ENCODE data around the gene POU5F2.

The POU5F2 gene, protein sequence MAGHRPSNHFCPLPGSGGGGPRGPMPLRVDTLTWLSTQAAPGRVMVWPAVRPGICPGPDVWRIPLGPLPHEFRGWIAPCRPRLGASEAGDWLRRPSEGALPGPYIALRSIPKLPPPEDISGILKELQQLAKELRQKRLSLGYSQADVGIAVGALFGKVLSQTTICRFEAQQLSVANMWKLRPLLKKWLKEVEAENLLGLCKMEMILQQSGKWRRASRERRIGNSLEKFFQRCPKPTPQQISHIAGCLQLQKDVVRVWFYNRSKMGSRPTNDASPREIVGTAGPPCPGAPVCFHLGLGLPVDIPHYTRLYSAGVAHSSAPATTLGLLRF
- 4.0 to 6.9 (median 5.2) reads per million in 4 experiments for total RNA-seq

DNA sequence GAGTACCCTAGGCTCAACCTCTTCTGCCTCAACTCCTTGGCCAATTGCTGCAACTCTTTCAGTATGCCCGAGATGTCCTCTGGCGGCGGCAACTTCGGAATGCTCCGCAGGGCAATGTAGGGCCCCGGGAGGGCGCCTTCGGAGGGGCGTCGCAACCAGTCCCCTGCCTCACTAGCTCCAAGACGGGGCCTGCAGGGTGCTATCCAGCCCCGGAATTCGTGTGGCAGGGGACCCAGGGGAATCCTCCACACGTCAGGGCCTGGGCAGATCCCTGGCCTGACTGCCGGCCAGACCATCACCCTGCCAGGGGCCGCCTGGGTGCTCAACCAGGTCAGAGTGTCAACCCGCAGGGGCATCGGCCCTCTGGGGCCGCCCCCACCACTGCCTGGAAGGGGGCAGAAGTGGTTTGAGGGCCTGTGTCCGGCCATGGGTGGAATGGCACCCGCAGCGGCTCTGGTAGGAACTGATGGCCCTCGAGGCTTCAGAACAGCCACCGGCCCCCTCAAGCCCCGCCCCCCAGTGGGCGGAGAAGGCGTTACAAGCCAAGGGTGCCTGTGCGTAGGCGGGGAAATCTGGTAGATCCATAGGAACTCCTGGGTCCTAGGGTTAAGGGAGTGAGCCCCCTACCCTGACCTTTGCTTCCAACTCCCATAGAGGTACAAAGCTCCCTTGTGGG, at the start of gene POU5F2:
TSS of gene POU5F2 (minus strand) at position 465 of the 676 bp plus-strand sequence. CDS start at position 428, 37 bp downstream.
- DNase-seq: no peak

DNA sequence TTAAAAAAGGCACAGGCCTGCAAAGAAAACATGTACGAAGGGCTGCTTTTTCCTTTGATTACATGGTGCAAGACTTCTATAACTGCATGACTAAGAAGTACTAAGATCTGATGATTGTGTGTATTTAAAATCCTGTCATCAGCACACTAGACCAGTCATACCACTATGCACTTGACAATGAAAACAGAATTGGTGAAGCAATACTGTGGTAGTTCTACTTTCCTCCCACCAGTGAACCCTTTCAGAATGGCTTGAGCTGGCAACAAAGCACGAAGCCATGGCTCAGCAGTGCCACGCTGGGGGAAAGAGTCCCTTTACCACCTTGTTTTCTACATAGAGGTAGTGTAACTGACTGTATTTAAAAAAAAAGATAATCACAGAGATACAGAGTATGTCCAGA, 49.0 kb upstream of the POU5F2 start:
- no peak for DNase-seq

DNA sequence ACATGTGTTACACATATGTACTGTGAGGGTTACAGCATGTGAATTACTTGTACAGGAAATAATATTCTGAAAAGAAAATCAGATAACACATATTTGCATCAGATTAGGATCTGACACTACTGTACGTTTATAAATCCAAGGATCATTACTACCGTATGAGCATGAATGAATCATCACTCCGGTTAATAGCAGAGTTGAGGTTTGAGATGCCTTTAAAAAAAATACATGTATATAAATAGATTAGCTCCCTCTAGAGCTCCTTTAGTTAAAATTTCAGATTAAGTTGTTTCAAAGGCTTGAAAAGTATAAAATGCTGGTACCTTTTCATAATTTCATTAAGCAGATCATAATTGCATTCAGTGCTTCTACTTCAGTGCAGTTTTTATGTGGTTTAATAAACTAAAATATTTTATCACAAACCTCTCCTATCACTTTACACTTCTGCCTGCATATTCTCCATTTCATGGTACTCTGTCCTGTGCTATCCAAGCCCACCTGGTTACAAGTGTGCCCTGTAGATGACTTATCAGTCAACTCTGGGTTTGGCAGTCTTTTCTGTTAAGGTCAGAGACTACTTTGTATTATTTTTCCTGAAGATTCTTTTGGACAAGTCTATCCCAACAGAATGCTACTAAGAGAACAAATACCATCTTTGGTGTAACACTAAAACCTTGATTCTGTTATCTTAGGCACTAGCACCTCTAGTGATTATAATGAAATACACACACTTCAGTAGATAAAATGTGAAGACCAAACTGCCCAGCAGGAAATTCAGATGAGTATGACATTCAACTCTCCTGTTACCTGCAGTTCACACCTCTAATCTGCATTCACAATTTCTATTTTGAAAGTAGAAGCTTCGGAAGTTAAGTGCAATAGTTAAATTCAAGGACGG, 48.0 kb upstream of the POU5F2 start:
- no peak for DNase-seq

DNA sequence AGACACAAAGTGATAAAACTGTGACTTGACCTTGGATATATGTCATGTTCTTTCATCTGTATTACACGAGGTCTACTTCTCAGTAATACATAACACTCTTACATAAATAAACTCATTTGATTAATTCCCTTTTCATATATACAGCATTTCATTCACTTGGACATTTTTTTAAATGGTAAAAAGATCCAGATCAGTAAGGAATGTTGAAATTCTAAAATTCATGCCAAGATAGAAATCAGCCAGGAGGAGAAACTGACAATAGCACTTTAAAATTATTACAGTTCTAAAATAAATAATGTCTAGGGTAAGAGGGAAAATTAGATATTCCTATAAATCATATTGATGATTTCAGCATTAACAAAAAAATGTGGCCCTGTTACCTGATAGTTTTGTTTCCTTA, 46.2 kb upstream of the POU5F2 start:
- no peak for DNase-seq

DNA sequence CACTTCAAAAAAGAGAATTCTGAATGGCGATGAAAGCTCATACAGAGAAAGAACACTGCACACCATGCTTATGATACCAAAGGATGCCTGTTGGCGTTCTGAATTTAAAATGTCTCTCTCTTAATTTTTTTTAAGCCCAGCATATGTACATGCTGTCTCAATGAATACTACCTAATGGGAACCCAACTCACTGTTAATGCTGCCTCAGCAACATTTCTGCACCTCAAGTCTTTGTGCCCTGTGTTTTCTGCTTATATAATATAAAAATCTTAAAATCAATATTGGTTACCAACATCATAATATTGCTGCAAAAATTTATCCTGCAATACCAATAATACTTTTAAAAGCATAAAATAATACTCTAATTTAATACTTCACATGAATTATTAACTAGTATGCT, 44.1 kb upstream of the POU5F2 start:
- no peak for DNase-seq

DNA sequence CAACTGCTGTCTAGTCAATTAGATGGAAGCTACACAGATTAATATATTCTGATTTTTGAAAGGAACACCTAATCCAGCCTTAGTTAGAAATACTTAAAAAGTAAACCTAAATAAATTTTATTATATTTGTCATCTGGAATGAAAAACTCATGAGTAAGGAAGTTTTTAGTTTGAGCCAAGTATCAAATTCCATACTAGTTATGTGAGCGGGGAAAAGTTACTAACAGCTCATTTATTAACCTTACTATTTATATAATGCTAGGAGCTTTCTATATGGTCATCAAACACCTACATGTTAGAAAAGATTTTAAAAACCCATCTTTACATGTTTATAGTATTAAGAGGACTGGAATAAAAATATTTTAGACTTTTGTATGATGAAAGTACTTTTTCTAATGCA, 41.6 kb upstream of the POU5F2 start:
- DNase-seq: no peak

DNA sequence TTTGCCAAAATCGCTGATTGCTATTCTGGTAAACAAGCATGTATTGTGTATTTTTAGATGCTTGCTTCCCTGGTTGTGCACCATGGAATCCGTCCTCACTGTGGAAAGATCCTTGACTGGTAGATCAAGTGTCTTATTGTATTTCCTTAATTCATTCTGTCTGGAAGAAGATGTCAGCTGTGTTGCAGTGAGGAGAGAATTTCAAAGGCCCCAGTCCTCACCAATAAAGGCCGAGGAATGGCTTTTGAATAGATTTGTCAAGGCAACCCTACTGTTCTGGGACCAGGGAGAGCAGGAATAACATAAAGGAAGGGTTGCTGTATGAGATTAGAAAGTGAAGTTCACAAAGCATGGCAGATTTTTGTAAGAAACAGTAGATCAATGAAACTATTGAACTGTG, 36.2 kb upstream of the POU5F2 start:
- no peak for DNase-seq

DNA sequence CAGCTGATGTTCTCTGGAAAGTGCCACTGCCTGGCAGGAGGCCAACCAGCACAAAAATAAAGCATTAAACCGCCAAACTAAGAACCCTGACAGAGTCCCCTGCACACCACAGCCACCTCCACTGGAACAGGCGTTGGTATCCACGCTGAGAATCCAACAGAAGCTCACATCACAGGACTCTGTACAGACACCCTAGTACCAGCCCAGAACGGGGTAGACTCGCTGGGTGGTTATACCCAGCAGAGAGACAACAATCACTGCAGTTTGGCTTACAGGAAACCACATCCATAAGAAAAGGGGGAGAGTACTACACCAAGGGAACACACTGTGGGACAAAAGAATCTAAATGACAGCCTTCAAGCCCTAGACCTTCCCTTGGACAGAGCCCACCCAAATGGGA, 15.0 kb upstream of the POU5F2 start:
- DNase-seq: no peak

DNA sequence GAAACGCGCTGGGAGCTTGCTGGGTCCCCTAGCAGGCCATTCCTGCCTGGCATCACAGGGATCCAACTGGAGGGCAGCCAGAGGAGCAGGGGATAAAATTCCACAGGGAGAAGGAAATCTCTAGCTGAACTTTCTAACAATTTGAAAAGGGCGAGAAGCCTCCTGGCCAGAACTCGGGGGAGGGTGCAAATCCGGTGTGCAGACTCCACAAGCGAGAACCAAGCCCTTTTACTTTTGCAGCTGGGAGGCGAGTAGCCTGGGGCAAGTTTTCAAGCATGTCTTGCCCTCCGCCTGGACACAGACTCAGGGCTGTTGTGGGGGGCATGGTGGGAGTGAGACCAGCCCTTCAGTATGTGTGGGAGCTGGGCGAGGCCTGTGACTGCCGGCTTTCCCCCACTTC, 14.3 kb upstream of the POU5F2 start:
- DNase-seq: no peak

DNA sequence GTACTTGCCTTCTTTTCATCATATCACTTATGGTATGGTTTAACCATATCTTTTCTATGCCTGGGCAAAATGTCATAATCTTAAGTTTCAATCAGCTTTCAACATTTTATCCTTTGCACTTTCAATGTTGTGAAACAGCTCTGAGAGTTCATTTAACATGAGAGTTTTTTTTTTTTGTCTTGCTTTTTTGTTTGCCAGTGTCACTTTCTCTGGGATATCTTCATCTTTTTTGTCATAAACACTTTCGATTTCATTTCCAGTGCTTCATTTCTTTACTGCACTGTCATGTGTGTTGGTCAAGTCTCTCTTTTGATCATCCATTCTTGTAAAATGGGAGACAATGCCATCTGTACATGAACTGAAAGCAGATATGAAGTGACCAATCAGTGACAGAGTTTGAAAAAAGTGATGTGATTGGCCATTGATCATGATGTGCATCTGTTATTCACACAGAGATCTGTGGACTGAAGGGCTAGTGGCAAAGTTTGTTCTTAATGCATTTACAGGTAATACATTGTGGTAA, 7.5 kb upstream of the POU5F2 start:
- no peak for DNase-seq

DNA sequence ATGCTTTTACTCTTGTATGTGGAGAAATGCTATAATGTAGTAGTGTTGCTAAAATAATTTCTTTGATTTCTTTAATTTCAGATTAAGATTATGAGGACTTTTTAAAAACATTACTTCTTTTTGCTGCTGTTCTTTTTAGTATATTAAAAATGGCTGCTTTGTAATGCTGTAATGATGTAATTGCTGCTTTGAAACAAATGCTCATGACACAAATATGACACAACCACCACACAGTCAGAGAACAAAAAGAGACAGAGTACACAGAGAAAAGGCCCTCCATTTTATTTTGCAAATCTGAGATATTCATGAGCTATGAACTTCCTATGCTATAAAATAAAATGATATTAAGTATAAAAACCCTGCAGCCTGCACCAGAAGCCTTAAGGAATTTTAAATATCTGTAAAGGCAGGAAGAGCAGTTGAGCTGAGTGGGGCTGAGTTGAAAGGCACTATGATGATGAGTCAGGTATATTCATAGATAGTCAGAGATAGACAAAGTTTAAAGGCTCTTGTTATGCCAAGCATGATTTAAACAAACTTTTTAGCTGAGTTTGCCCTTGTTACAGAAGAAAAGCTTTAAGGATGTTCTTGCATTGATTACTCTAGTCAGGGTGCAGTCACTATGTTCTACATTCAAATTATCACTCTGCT, 5.1 kb upstream of the POU5F2 start:
- no peak for DNase-seq

DNA sequence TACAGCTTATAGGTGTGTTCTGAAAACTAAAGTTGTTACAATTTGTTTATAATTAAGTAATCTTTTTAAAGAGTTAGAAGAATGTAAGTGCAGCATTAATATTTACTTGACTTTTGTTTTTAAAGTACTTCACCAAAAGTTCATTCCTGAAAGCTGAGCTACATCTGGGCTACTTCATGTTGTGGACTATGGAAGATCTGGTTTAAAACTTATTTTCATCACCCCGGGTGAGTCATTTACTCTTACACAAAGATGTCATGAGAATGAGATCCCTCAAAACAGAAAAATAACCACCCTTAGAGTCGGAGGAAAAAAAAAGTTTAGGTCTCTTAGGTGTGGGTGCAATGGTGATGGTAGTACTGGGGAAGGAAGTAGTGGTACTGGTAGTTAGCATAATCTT, 5.1 kb downstream of the POU5F2 start:
- DNase-seq: no peak

DNA sequence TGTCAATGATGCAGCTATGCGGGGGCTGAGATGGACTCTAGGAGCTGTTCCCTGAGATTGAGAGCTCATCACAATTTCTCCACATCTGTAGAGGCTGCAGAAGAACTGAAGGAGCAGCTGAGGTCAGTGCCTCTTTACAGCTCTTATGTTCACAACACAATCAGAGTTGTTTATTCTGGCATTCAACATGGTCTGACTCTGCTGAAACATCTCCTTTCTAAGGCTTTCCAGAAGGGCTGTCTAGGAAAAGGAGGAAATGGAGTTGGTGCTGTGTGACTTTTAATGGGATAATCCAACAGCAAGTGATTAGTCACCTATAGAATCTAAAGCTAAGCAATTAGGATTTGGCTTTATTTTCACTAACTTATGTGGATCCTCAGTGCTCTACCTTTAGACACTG, 6.0 kb downstream of the POU5F2 start:
- no peak for DNase-seq

DNA sequence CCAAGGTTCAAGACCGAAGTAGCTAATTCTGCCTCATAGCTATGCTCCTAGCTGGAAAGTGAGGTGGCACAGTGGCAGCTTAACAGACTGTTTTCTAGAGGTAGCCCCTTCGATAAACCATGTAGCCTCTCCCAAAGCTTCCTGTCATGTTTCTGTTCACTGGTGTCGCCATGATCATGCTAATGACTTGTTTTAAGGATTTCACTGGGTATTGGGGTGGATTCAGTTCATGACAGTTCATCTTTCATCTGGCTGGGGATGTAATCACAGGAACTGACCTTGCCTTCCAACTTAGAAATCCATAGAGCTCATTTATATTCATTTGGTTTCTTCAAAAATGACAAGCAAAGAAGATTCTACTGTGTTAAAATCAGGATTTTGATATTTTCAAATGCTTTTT, 9.4 kb downstream of the POU5F2 start:
- DNase-seq: no peak

DNA sequence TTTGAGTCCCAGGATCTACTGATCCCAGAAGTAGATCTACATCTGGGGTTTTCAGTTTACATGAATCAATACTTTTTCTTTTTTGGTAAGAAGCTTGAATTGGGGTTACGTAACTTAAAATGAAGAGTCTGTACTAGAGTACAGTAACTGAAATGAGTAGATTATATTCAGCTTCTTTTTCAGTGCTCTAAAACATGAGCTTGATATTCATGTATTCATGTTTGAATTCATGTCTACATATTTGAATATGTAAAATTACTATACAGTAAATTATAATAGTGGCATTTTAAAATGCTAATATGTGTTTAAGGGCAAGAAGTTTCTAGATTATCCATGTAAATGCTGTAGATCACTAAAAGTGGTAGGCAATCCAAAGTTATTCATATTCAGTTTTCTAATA, 14.8 kb downstream of the POU5F2 start:
- no peak for DNase-seq

DNA sequence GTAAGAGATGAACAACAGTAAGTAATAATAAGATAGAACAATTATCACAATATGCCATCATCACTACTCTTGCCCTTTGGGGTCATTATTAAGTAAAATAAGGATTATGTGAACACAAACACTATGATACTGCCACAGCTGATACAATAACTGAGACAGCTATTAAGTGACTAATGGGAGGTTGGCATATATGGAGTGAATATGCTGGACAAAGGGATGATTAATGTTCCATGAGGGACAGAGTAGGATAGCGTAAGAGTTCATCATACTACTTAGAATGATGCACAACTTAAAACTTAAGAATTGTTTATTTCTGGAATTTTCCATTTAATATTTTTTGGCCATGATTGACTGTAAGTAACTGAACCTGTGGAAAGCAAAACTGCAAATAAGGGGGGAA, 16.6 kb downstream of the POU5F2 start:
- no peak for DNase-seq

DNA sequence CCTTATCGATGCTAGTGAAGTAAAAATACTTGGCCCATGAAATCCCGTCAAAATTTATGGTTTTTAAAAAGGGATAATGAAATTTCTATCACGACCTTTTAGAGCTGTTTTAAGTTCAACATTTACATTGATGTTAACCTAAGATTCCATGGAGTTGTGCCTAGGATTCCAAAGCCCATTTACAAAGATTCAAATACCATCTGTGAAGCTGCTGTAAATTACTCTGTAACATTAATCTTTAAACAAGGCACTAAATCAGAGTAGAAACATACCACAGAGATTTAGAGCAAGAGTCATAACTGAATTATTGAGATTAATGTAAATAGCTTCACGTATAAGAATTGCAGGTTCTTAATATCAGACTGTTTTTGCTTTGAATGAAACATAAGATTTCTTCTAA, 17.7 kb downstream of the POU5F2 start:
- no peak for DNase-seq

DNA sequence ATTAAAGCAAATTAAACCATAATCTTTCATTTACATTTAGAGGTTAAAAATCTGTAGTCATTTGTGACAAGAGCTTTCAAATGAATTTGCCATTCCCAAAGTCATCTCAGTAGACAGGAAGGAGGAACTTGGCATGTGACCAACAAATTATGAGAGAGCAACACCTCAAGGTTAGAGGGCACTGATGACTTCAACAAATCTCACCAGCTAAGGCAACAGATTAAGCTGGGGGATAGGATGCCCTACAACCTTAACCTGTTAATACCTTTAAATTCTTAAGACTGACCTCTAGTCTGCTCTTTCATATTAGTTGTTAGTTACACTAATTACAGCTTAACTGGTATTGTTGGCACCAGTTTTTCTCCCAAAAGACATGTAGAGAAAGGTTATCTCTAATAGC, 18.4 kb downstream of the POU5F2 start:
- no peak for DNase-seq

DNA sequence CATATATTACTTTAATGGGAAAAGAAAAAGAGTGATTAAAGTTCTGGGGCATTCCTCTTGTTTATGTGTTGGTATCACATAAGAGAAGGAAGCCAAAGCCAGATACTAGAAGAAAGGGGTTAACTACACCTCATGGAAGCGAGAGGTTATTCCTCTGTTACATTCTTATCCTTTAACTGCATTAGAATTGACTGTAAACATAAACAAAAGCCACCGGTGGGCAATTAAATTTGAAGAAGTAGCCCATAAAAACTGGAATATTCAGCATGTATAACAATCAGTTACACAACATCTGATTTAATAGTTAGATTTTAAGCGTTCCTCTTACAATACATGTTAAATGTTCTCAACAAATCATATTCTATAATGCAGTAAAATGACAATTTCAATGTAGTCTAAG, 18.8 kb downstream of the POU5F2 start:
- DNase-seq: no peak

DNA sequence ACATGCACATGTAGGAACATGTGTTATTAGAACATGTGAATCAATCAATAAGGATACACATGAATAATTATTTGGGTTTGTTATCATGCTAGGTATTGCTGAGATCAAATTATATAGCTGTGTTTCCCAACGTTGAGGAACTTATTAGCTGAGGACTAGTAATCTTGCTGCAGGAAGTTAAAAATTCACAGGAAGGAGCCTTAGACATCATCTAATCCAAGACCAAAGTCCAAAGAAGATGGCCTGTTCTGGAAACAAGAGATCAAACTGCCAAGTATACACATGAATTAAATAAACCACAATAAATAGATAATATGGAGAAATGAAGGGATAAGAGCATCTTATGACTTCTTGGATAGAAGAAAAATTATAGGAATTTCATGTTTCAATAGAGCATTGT, 19.9 kb downstream of the POU5F2 start:
- DNase-seq: no peak

DNA sequence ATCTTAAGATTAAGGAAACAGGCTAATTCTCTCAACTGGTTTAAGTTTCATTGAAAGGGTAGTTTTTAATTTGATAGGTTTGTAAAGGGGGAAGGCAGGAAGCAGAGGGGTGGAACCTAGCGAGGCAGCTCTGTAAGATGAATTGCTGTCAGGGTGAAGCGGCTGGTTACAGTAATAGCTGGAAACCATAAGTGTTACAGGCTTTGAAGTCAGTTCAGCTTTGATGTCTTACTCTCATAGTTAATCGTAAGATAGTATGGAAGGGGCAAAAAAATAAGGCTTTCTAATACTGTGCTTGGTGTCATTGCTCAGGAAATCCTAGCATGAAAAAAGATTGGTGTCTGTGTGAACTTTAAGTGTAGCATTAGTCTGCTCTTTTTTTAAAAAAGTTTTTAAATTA, 20.3 kb downstream of the POU5F2 start:
- DNase-seq: no peak

DNA sequence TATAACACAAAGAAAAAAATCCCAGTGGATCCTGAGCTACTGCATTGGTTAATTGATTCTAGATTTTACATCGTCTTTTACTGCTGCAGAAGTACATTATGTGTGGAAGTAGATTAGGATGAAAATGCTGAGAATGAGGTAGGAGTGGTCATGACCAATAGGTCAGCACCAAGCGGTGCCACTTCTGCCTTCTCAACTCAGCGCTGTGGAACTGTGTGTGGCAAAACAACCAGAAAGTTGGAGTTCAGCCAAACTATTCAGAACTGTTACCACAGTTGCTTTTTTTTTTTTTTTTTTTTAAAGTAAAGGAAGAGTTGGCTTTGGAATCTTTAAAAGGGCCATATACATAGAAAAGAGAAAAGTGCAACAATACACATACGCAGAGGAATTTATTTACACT, 24.2 kb downstream of the POU5F2 start:
- no peak for DNase-seq

DNA sequence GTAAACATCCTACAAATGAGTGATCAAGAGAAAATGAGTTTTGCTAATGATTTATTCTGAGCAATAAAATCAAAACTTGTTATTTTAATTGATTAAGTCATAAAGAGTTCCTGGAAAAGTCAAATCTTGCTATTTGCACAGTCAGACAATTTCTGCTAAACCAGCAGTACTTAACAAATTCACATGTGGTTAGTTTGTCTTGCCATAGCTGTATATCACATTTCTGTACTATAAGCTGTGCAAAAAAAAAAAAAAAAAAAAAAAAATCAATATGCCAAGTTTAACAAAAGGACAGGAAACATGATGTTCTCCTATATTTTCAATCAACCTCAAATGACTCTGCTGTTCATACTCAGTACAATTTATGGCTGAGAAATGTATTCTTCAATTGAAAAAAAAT, 24.9 kb downstream of the POU5F2 start:
- DNase-seq: no peak
